Measurements from ENCODE around the gene GIPR. TPM values are rescaled to one million over a fixed set of nuclear protein-coding genes. Genes with fewer than 3 reads are reported as not detected.

Gene GIPR
- 3.9 and 4.3 TPM in 2 replicates for total RNA-seq

GRCh38 chr19:45667620-45668341 is at the start of gene GIPR:
Gene GIPR (plus strand): TSS chr19:45668221. CDS start chr19:45669521, 1,300 bp downstream.

GRCh38 chr19:45638930-45639729 is 28.9 kb upstream of the GIPR start, which contains the start of gene EML2:
Gene EML2 (minus strand): TSS chr19:45639397. CDS start chr19:45639376, 21 bp downstream.

GRCh38 chr19:45691516-45692186 is 23.6 kb downstream of the GIPR start, which contains the start of gene SNRPD2:
Gene SNRPD2 (minus strand): TSS chr19:45691953. CDS start chr19:45691888, 65 bp downstream.

GRCh38 chr19:45692187-45693105 is 24.4 kb downstream of the GIPR start, which contains the start of gene QPCTL:
Gene QPCTL (plus strand): TSS chr19:45692666. CDS start chr19:45692704, 38 bp downstream.

GRCh38 chr19:45730368-45731288 is 62.6 kb downstream of the GIPR start, which contains the start of gene FBXO46:
Gene FBXO46 (minus strand): TSS chr19:45730896. CDS start chr19:45713495, 17,401 bp downstream.

Small RNAs within 50 kb of the gene (small RNA-seq; reads per million reads assigned to genes)
- 3.9 reads per million, percentile 89 among the genes with 10 or more reads in this experiment for gene MIR642A
- not detected for gene RN7SL836P

Other genes starting within 250 kb of the GIPR start
- 69.3 and 73.0 TPM in 2 replicates for gene ERCC1, start 244.3 kb upstream of the GIPR start, total RNA-seq
- gene FOSB, start 200.2 kb upstream of the GIPR start, total RNA-seq = 32.8 and 86.4 TPM in 2 replicates
- gene RTN2, start 171.2 kb upstream of the GIPR start, total RNA-seq = 10.6 and 17.7 TPM in 2 replicates
- 1.1 and 2.0 TPM in 2 replicates for gene PPM1N, start 169.8 kb upstream of the GIPR start, total RNA-seq
- 78.9 and 123 TPM in 2 replicates for gene VASP, start 160.7 kb upstream of the GIPR start, total RNA-seq
- gene OPA3, start 83.4 kb upstream of the GIPR start, total RNA-seq = 11.8 and 23.4 TPM in 2 replicates
- gene GPR4, start 66.0 kb upstream of the GIPR start, total RNA-seq = not detected in 2 replicates
- gene EML2, start 28.8 kb upstream of the GIPR start, total RNA-seq = 36.1 and 41.2 TPM in 2 replicates
- 161 and 219 TPM in 2 replicates for gene SNRPD2, start 23.7 kb downstream of the GIPR start, total RNA-seq
- gene QPCTL, start 24.4 kb downstream of the GIPR start, total RNA-seq = 15.3 and 21.7 TPM in 2 replicates
- 7.2 and 8.2 TPM in 2 replicates for gene FBXO46, start 62.7 kb downstream of the GIPR start, total RNA-seq
- not detected in 2 replicates for gene MEIOSIN, start 65.2 kb downstream of the GIPR start, total RNA-seq
- 14.9 and 18.8 TPM in 2 replicates for gene SIX5, start 101.0 kb downstream of the GIPR start, total RNA-seq
- 10.8 and 18.5 TPM in 2 replicates for gene DMPK, start 114.3 kb downstream of the GIPR start, total RNA-seq
- gene DMWD, start 124.6 kb downstream of the GIPR start, total RNA-seq = 33.4 and 36.5 TPM in 2 replicates
- gene RSPH6A, start 147.1 kb downstream of the GIPR start, total RNA-seq = 0.39 and 0.43 TPM in 2 replicates
- gene SYMPK, start 194.9 kb downstream of the GIPR start, total RNA-seq = 42.0 and 47.6 TPM in 2 replicates
- gene FOXA3, start 196.1 kb downstream of the GIPR start, total RNA-seq = not detected in 2 replicates
- 31.6 and 39.7 TPM in 2 replicates for gene IRF2BP1, start 217.9 kb downstream of the GIPR start, total RNA-seq
- gene MYPOP, start 234.4 kb downstream of the GIPR start, total RNA-seq = 1.6 and 2.0 TPM in 2 replicates
- gene NANOS2, start 246.6 kb downstream of the GIPR start, total RNA-seq = not detected in 2 replicates